NCI-H2171 (cell line): ENCODE results near the gene ARMS2.

ENCODE experiments used
- DNase-seq: peaks from one replicate; lab custom pipeline; 2025; lab: John Stamatoyannopoulos, UW

The ARMS2 gene

GRCh38 chr10:122454071-122454470, 382 bp upstream of the ARMS2 start:
- DNase-seq, result no peak

GRCh38 chr10:122455376-122456079, 1.1 kb downstream of the ARMS2 start:
- no peak for DNase-seq

- DNase-seq, result no peak
Measured at GRCh38 chr10:122457934-122458333, 3.5 kb downstream of the ARMS2 start.

- DNase-seq, result no peak
Measured at GRCh38 chr10:122458693-122459092, 4.2 kb downstream of the ARMS2 start.

GRCh38 chr10:122459561-122460273, 5.3 kb downstream of the ARMS2 start:
- no peak for DNase-seq

GRCh38 chr10:122460891-122461293, 6.4 kb downstream of the ARMS2 start:
- no peak for DNase-seq

GRCh38 chr10:122461367-122461728, 6.9 kb downstream of the ARMS2 start, which contains the start of gene HTRA1:
TSS of gene HTRA1 (plus strand) at chr10:122461553. CDS start at chr10:122461653, 100 bp downstream.
- no peak for DNase-seq

- DNase-seq, result no peak
Measured at GRCh38 chr10:122461729-122462532, 7.5 kb downstream of the ARMS2 start.

GRCh38 chr10:122462533-122463465, 8.3 kb downstream of the ARMS2 start:
- DNase-seq, result no peak

GRCh38 chr10:122463466-122464249, 9.2 kb downstream of the ARMS2 start:
- no peak for DNase-seq

GRCh38 chr10:122464250-122464510, 9.7 kb downstream of the ARMS2 start:
- DNase-seq, result no peak

GRCh38 chr10:122464586-122464985, 10.1 kb downstream of the ARMS2 start:
- no peak for DNase-seq

GRCh38 chr10:122465401-122466040, 11.1 kb downstream of the ARMS2 start:
- DNase-seq, result no peak

GRCh38 chr10:122466951-122467381, 12.5 kb downstream of the ARMS2 start:
- no peak for DNase-seq

- DNase-seq, result no peak
Measured at GRCh38 chr10:122467701-122468100, 13.2 kb downstream of the ARMS2 start.

- no peak for DNase-seq
Measured at GRCh38 chr10:122468307-122468925, 14.0 kb downstream of the ARMS2 start.

GRCh38 chr10:122468926-122469781, 14.7 kb downstream of the ARMS2 start:
- no peak for DNase-seq

- no peak for DNase-seq
Measured at GRCh38 chr10:122469848-122470247, 15.4 kb downstream of the ARMS2 start.

- no peak for DNase-seq
Measured at GRCh38 chr10:122471531-122472177, 17.2 kb downstream of the ARMS2 start.
